RKO (cell line): Measurements from ENCODE around the gene AKR7A2.
A peak's percentile ranks its signal among the peaks of the same experiment; 100 is the strongest.

ENCODE experiments used
- DNase-seq: peaks from one replicate; pipeline ENCODE4 v3.0.0-alpha.2; 2016; ENCODE audit warnings: low spot score

Gene AKR7A2

DNA sequence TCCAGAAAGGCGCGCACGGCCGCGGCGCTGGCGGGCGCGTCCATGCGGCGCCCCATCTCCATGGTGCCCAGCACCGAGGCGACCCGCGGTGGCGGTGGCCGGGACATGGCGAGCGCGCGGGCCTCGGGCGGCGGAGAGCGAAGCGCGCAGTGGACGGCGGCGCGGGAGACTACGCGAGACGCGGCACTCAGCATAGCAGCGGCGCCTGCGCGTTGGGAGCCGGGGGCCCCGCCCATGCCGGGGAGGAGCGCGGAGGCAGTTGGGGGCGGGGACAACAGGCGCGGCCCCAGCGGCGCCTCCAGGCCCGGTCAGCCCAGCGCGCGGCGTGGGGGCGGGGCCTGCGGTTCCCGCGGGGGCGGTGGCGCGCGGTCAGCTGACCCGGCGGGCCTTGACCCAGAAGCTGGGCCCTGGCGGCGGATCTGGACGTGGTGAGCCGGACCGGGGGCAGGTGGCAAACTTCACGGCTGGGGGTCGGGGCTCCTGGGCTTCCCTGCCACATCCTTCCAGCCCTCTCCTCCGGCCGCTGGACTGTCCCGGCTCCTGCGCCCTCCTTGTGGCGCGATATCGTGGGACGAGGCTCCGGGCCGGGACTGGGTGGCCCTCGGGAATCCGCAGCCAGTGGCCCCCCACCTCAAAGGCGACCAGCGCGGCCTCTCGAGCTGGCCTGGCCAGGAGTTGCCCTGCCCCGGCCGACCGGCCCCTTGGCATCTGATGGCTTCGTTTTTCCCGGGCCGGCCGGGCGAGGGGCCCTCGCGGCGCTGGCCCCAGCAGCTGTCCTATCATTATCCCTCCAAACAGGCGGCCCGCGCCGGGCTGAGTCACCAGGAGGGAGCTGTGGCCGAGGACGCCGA is at the start of gene AKR7A2, which contains the start of gene SLC66A1:
AKR7A2 (minus strand) TSS at position 214 of the 851 bp plus-strand sequence; CDS start at position 194, 20 bp downstream.
SLC66A1 (plus strand) TSS at position 396 of the 851 bp plus-strand sequence. CDS start 5,352 bp downstream, outside the sequence.
- peak; percentile 92 for DNase-seq

DNA sequence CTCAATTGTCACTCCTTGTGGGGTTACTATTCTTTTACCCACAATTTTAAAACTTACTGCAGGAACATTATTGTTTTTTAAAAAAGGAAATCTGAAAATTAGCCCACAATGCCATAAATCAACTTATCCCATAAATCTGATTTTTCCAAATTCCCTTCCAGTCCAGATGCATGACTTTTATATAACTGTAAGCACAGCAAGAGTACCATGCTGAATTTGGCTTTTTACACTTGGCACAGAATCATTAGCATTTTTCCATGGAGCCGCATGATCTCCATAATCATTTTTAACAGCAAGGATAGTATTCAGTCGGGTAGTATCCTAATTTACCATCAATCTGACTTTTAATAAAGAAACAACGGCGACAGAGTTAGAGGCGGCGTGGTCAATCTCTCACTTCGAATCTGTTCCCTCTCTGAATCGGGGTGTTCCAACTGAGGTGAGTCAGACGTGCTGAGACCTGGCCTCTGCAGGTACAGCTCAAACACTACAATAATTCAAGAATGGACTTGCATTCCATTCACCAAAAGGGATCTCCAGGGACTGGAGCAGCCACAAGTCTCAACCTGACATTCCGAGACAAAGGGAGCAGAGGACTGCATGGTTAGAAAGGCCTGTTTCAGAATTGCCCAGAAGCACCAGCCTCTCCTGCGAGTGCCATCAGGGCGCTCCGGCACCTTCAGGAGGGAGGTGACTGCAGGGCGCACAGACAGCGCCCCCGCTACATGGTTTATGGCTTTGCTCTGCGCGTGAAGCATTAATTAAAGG is 49.1 kb upstream of the AKR7A2 start:
- no peak for DNase-seq

DNA sequence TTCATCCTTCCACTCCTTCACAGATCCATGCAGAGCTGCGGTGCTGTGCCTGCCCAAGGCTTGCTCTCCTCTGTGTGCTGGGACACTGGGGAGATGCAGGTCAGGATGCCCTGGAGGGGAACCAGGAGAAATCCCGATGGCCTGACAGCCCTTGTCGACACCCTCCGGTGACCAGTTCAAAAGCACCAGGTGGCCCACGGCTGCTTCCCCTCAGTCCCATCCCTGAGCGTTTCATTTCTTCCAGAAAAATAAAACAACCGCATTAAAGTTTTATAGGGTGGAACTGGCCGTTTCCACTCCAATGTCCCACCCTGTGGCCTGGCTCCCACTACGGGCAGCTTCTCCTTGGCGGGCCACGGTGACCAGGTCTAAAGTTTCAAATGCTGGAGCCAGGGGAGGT is 48.5 kb upstream of the AKR7A2 start:
- DNase-seq = no peak

DNA sequence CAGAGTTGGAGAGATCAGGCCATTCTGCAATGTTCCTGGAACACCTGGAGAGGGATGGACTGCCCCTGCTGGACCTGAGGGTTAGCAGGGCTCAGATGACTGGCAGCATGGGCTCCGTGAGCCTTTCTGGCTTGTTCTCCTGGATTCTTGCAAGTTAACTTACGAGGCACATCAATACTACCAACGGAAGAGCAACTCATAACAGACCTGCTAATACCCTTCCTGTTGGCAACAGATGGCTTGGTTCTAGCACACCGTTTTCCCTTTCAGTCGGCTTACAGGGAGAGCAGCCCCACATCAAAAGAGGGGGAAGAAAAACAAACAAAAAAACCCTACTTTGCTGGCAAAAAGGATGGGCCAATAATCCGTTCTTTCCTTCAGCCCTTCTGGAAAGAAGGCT is 48.1 kb upstream of the AKR7A2 start:
- DNase-seq = no peak

DNA sequence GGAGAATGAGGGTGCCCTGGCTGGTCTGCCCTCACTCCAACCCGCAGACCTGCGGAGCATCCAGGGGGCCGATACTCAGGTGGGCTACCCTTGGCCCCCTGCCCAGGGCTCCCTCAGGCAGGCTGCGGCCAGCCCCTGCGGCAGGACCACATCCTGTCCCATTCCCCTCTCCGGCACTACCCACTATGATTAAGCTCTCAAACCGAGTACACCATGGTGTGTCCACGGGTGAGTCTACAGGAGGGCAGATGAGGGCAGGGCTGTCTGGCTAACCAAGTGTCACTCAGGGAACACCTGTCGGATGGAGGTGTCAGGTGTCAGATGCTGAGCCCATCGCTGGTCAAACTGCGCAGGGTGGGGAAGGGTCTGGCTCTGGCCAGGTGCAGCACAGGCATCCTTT is 47.4 kb upstream of the AKR7A2 start:
- DNase-seq = no peak

DNA sequence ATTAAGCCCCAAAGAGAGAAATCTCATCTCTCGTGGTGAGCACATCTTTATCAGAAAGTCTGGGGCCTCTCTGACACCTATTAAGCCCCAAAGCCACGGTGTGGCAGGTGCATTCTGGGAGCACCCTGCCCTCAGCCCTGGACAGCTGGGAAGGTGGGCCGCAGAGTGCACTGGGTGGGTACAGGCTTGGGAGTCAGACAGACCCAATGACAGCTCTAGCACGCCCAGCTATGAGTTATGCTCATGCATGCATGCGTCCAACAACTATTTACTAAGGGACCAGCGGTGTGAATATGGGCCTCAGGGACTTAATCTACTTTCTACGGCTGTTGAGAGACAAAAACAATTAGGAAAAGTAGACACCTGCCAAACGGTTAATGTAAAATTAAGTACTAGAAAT is 46.8 kb upstream of the AKR7A2 start:
- no peak for DNase-seq

DNA sequence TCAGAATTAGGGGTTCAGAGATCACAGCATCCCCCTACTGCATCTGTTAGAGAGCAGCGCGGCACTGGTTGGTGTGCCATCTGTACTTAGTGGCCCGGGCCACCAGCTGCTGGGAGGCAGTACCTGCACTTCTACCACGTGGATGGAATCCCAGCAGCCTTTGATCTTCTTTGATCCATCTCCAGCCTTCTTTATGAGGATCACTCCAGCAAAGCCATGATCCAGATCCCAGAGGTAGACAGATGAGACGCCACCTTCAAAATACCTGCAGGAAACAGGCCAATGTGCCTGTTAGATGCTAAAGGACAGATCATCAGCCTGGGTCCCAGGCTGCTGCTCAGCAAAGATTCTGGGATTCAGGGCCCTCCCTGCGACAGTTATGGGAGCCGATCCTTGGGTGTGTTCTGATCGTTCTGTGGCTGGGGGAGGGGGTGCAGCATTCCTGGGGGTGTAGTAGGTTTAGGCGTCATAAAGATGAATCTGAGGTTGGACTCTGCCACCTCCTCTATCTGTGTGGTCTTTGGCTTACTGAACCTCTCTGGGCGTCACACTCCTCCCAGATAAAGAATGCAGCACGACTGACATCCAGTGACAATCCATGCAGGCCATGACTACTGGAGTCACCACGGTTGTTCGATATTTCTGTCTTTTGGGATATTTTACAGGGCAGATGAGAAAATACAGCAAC is 45.5 kb upstream of the AKR7A2 start:
- no peak for DNase-seq

DNA sequence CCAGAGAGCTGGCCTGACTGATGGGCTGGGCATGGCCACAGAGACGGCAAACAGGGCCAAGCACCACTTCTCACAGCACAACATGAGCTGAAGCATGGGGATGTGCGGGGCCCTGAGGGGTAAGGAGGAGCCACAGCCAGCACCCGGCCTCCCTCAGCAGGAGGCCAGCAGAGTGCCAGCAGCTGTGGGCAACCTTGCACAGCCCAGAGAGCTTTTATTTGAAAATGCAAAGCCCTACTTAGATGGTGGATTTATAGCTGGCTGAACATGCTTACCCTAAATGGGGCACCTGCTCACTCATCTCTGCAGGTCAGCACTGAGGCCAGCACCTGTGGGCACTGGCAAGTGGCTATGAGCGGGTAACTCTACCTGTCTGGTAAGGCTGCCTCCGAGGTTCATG is 44.3 kb upstream of the AKR7A2 start:
- DNase-seq = no peak

DNA sequence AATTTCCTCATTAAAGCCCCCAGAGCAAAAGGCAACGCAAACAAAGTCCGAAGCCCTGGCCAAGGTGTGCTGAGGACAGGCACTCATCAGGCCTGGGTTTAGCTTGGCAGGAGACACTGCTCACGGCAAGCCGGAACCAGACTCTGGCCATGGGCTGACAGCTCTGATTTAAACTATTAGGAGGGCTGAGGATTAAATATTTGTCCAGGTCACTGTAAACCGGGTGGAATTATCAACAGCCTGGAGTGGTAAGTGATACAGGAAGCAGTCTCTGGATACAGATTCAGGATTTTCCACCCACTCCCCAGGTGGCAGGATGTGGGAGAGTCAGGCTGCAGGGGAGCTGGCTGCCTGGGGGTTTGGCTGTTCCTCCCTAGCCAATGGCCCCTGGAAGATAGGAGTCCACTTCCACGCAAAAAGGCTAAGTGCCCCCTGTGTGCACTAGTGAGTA is 42.6 kb upstream of the AKR7A2 start:
- DNase-seq = no peak

DNA sequence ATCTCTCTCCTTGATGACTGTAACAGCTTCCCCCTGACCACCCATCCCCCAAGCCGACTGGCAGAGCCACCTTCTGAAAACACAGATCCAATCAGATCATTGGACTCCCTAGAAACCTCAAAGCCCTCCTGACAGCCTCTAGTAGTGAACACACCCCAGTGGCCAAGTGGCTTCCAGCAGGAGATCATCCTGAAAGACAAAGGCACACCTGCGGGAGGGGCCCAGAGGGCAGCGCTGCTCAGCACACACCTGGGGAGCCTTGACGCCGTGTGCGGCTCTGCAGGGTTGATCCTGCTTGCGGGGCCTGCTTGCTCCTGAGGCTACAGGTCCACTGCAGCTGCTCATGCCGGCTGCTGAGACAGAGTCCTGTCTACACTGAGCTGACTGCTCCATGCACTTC is 41.7 kb upstream of the AKR7A2 start:
- no peak for DNase-seq

DNA sequence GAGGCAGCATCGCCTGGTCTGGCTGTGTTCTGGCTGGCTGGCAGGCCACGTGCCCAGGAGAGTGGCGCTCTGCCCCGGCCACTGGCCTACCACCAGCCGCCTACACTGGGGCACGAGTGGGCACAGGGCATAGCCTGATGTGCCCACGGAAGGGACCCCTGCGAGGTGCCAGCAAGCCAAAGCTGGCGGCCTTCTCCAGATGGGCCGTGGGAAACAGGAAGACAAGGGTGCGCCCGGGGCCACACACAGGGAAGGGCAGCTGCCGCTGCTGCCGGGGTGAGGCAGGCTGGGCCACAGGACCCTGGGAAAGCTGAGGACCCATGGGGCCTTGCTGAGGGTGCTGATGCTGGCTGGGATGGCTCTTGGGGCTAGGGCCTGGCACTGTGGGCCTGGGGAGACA is 40.9 kb upstream of the AKR7A2 start:
- DNase-seq = no peak

DNA sequence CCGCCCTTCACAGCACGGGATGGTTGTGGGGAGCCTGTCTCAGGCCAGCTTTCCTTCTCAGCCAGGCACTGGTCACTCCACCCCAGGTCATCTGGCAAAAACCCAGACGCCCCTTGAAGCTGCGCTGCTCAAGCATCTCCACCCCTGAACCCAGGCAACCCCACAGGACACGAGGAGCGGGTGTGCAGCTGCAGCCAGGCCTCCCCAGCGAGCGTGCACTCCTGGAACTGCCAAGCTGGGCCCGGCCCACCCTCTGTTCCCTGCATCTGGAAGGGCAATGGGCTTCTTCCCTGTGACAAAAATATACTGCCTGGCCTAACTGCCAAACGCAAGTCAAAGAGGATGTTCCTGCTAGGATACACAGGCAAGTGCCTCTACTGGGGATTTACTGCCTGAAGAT is 39.9 kb upstream of the AKR7A2 start:
- no peak for DNase-seq

DNA sequence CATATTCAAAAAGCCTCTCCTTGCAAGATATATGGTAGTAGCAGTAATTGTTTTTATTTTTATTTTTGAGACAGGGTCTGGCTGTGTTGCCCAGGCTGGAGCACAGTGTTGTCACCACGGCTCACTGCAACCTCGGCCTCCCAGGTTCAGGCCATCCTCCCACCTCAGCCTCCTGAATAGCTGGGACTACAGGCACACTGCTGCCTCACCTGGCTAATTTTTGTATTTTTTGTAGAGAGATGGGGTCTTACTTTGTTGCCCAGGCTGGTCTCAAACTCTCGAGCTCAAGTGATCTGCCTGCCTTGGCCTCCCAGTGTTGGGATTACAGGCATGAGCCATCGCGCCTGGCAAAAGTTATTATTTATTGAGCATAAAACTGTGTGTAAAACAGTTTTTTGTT is 38.6 kb upstream of the AKR7A2 start:
- DNase-seq = no peak

DNA sequence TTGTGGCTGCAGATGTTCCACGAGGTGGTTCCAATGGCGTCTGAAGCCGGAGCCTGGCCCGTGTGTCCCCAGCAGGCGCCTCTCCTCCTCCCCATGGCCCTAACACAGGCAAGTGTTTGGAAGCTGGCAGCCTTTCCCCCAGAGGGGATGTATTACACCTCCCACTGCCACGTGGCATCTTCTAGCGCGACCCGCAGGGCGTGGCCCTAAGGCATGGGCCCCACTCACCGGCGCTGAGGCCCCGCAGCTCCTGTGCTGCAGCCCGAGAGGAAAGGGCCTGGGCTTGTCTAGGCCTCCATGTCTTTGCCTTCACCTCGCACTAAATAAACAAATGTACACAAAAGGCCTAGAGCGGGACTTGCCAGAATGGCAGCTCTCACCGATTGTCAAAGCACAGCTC is 38.1 kb upstream of the AKR7A2 start:
- no peak for DNase-seq

DNA sequence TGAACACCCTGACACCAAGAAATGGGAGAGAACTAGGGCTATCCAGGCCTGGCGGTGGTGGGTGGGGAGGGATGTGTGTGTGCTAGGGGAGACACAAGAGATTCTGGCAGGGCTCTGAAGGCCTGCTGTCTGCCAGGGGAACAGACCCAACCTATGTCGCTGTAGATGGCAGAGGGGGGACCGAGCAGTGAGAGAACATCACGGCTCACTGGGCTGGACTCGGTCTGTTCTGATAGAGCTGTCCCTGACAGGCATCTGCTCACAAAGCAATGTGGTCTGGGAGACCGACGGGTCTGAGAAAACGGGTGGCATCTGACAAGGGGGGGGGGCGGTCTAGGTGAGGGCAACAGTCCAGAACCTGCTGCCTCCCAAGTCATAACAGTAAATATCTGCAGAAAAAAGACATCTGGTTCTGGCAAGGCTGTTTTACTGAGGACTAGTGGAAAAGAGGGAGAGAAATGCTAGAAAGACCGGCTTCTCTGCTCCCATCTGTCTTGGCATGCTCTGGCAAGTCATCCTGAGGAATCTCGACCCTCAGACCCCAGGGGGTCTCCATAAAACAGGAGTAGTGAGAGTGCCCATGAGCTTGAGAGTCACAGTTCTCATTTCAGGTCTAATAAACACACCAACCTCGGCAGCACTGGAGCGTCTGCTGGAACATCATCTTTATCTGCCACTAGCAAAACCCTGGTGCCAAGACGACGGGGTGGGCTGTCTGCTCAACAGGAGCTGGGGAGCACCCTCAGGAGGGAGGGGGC is 36.7 kb upstream of the AKR7A2 start:
- DNase-seq = no peak

DNA sequence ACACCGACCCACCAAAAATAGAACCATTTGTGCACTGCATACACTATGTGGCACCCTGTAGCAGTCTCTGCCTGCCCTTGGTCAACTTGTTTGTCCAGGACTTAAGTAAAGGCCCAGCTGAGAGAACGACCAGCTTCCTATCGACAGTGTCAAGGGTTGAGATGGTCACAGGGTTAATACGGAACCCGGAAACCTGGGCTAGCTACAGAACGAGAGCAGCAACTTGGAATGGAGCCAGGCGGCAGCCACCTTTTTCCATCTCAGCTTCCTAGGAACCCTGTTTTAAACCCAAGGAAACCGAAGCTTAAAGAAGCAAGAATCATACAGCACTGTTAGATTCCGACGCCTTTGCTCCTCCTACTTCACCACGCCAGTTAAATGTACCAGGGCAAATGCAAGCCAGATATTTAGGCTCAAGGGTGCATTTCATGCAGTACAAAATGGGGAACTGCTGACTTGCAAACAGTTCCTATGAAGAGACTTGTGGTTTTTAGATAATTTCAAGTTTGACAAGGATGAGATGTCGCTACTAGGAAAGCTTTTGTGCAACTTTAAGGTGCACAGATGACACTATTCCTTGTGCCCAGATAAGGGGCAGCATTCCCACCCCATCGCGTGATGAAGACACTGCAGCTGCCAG is 35.7 kb upstream of the AKR7A2 start:
- no peak for DNase-seq

DNA sequence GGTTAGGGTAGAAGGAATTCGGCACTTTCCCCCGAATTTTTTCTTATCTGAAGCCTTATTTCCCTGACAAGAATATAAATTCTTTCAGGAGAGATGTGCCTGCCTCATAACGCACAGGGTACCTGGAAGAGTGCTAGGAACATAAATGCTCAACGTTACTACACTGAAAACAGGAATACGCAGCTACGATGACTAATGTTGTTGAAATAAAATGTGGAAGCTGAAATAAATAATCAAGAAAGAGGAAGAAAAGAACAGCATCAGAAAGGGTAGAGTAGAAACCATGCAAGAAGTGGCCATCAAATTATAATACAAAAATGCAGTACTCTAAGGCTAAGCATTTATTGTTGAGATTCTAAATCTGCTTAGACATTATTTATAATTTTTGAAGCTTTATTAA is 34.1 kb upstream of the AKR7A2 start:
- no peak for DNase-seq

DNA sequence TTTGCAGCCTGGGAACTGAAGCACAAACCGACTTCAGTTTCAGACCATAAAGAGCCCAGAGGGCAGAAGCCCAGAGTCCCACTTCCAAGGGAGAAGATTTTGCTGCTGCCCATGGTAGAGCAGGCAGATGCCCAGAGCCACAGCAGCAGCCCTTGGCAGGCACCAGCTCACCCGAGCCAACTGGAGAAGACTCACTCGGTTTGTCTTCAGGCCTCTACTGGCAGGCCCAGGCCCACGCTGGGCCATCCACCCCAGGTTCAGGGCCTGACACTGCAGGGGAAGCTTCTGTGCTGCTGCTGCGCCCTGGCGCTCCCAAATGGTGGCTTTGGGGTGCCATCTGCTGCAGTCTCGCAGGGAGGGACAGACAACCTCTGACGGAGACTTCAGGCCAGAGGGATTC is 33.4 kb upstream of the AKR7A2 start:
- DNase-seq = no peak

DNA sequence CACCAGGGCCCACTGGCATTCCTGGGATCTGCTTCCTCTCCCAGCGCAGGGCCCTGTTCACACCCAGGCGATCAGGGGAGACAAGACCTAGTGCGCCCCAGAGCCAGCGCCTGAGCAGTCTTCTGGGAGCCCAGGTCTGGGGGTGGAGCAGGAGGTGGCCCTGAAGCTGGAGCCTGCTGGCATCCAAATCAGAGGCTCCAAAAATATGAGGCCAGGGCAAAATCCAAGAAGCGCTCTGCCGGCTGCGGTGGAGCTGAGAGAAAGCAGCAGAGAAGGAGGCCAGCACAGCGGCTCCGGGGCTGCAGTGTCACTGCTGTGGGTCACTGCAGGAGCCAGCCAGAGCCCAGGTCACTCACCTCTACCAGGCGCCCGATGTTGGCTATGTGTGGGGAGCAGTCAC is 32.9 kb upstream of the AKR7A2 start:
- no peak for DNase-seq

DNA sequence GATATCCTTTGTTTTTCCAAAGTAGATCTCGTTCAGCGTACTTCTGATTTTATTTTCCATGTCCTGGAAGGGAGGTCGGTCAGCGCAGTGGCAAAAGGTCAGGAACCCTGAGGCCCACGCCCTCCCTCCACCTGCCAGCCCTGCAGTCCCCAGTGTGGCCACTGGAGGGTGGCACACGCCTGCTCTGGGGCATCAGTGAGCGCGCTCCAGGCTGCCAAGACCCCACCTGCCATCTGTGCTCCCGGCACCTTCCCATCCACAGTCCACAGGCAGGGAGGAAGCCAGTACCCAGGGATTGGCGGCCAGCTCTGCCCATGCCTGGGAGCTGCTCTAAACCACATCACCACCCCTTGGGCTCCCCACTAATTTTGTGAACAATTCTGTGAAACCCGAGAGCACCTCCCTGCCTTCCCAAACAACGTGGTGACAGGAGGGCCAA is 32.4 kb upstream of the AKR7A2 start:
- DNase-seq = peak; percentile 23

DNA sequence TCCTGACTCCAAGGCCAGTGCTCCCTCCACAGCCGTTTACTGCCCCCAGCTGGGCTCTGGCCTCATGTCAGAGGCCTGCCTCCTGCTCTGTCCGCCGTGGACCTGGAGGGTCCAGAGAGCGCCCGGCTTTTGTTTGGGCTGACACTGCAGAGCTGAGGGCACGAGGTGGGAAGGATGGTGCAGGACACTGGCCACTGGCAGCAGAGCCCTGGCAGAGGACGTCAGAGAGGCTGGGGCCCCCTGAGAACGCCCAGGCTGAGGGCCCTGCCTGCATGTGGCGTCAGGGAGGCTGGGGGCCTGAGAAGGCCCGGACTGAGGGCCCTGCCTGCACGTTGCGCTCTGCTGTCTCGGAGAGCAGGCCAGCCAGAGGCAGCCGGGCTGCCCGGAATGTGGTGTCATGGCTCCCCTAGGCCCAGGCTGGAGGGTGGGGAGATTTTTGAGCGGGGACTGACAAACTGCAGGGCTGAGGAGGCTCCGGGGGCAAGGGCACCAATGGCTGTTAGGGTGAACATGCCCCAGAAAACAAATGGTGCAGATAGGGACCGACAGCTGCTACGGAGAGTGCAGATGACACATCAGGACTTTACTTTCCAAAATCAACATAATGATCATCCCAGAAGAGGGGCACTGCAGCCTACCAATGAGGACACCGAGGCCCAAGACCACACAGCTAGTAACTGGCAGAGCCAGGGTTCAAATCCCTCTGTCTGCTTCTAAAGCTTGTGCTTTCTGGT is 31.8 kb upstream of the AKR7A2 start:
- no peak for DNase-seq
